ENCODE measurements around the gene FCHO2.

DNA sequence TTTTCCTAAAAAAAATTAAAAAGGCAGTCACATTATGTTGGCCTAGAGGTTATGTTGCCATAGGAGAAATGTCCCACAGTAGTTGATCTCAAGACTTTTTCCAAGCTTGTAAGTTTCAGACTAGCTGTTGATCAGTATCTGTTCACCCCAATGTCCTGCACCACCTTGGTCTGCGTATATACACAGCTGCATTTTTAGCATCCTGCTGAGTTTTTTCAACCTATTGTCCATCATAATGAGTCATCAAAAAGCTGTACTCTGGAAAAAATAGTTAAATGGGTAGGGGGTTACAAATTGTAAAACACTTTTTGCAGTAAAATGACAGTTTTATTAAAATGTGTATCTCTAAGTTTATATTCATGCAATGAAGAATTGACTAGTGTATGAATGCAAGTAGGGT lies 111.4 kb downstream of the FCHO2 start:
- TF ChIP-seq, protein P1, sequence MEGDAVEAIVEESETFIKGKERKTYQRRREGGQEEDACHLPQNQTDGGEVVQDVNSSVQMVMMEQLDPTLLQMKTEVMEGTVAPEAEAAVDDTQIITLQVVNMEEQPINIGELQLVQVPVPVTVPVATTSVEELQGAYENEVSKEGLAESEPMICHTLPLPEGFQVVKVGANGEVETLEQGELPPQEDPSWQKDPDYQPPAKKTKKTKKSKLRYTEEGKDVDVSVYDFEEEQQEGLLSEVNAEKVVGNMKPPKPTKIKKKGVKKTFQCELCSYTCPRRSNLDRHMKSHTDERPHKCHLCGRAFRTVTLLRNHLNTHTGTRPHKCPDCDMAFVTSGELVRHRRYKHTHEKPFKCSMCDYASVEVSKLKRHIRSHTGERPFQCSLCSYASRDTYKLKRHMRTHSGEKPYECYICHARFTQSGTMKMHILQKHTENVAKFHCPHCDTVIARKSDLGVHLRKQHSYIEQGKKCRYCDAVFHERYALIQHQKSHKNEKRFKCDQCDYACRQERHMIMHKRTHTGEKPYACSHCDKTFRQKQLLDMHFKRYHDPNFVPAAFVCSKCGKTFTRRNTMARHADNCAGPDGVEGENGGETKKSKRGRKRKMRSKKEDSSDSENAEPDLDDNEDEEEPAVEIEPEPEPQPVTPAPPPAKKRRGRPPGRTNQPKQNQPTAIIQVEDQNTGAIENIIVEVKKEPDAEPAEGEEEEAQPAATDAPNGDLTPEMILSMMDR (conservative IDR thresholded peaks at IDR 0.05; ENCODE audit: low read depth, low read length) = no peak
- no peak for TF ChIP-seq EZH2 (IDR thresholded peaks at IDR 0.05; ENCODE audit: borderline replicate concordance, low read depth, low read length, poor library complexity, severe bottlenecking)

Measured in A673 (cell line).